Amniotic epithelial cell (primary cell): Measurements from ENCODE around the gene SMC4.
"Not testable (repeated sequence)": the region's sequence is repeated elsewhere in the genome, so short reads cannot be mapped to it uniquely, and the experiment has no call there.

Experiments used
- DNase-seq: peaks from one replicate; pipeline ENCODE4 v3.0.0-alpha.2; 2010; ENCODE audit warnings: low read depth

SMC4 gene

DNA sequence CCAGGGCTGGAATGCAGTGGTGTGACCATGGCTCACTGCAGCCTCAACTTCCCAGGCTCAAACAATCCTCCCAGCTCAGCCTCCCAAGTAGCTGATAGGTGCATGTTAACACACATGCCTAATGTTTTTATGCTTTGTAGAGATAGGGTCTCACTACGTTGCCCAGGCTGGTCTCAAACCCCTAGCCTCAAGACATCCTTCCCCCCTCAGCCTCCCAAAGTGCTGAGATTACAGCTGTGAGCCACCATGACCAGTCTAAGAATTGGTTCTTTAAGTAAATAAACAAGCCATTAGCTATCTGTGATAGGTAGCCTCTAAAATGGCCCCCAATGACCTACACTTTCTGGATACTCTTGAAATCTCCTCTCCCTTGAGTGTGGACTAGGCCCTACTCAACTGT is 46.4 kb downstream of the SMC4 start:
- DNase-seq: no peak

DNA sequence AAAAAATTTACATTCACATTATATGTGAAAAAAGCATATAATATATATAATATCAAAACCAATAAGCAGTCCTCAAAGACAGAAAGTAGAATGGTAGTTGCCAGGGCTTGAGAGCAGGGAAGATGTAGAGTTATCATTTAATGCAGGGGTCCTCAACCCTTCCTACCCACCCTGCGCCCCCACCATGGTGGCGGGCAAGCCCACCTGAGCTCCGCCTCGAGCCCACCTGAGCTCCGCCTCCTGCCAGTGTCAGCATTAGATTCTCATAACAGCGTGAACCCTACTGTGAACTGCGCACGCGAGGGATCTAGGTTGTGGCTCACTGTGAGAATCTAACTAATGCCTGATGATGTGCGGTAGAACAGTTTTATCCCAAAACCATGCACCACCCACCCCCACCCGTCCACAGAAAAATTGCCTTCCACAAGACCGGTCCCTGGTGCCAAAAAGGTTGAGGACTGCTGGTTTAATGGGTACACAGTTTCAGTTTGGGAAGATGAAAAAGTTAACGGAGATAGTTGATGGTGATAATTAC is 47.1 kb downstream of the SMC4 start:
- no peak for DNase-seq

DNA sequence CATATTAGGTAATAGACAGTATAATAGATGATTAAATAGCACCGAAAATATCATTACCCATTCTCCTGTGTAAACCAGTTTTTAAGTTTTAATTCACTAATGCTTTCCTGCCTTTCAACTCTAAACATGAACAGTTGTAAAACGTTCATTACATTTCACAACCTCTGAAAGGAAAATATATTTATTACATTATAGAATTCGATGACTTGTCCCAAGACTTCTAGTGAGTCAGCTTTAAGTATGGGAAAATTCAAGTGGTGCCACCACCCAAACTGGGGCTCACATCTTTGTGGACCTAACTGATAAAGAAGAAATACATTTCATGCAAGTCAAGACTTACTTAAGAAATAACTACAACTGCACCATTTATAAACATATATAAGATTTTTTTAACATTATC is 48.1 kb downstream of the SMC4 start:
- peak; percentile 47 for DNase-seq

- peak; percentile 58 for DNase-seq
Observed at GRCh38 chr3:160448845-160449635, 49.6 kb downstream of the SMC4 start.

- peak; percentile 97 for DNase-seq
Observed at GRCh38 chr3:160449636-160450598, 50.5 kb downstream of the SMC4 start, which contains the start of gene TRIM59. Gene TRIM59, minus strand, starts transcription at chr3:160449786. Its CDS starts 10,603 bp downstream, at chr3:160439183.

GRCh38 chr3:160450846-160451245 is 51.4 kb downstream of the SMC4 start:
- DNase-seq: peak; percentile 73

DNA sequence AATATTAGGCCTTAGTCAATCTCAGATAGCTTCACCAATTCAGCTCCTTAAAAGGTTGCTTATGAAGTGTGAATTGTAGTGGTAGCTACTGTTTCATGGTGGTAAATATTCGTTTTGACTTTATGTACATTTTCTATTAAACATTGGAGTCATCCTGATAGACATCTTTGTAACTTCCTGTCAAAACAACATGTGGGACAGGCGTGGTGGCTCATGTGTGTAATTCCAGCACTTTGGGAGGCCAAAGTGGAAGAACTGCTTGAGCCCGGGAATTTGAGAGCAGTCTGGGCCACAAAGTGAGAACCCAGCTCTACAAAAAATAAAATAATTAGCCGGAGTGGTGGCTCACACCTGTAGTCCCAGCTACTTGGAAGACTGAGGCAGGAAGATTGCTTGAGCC is 52.2 kb downstream of the SMC4 start:
- DNase-seq: no peak

- DNase-seq: not testable (repeated sequence)
Observed at GRCh38 chr3:160452251-160452650, 52.8 kb downstream of the SMC4 start.

- DNase-seq: no peak
Observed at GRCh38 chr3:160454995-160455394, 55.5 kb downstream of the SMC4 start.

DNA sequence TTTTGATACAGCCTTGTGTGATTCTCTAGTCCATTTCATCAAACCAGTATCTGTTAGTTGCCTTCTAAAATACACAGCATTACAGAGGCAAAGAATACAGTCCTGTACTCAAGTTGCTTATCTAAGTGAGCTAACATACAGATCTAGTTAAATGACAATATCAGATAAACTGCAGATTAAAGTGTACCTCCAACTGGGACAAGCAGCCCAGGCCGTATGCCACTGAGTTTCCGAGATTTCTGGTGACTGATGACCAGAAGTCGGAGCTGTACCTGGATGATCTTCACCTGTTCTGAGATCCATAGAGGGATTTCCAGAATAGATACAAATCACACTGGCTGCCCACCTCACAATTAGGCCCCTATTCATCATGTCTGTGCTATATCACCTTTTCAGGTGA is 56.4 kb downstream of the SMC4 start:
- DNase-seq: no peak

DNA sequence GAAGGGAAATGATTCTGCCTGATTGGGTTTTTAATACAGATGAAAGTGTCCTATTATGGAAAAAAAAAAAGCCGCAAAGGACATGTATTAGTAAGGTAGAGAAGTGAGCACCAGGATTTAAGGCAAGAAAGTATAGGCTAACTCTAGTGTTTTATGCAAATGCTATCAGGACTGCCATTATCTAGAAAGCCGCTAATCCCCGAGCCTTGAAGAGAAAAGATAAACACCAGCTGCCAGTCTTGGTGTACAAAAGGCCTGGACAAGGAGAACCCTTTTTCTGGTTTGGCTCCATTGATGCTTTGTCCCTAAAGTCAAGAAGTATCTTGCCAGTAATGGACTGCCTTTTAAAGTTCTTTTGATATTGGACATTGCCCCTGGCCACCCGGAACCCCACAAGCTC is 58.7 kb downstream of the SMC4 start:
- no peak for DNase-seq

- no peak for DNase-seq
Observed at GRCh38 chr3:160459450-160459970, 60.1 kb downstream of the SMC4 start.

GRCh38 chr3:160460033-160460432 is 60.6 kb downstream of the SMC4 start:
- no peak for DNase-seq

DNA sequence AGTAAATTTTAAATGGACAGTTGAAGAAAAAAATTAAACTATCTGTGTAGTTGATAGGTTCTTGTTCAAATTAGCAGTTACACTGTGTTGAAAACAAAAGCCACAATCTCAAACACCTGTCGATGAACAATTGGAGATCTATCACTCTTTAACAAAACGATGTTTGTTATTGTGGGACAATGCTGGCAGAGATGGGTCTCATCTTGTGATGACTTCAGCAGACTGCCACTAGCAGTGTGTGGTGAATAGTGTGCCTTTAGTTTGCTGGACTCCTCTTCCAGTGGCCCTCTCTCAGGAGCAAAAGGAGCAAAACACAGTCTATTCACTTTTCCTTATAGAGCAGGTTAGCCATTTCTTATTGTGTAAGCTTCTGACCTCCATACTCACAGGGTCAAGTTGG is 64.9 kb downstream of the SMC4 start:
- no peak for DNase-seq

DNA sequence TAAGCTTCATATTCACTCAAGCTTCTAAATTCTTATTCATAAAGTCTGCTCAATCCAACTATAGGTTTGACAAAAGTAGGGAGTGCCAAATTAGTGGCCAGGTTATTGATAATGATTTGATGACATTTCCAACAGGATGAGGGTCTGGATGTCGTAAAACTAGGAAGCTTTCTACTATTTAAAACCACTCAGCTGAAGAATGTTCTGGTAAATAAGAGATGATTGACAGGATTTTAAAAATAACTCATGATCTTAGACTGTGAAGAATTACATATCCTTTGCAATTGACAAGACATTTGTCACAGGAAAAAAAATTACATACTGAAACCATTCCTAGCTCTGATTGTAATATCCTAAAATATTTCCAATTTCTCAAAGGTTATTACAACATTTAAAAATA is 65.5 kb downstream of the SMC4 start:
- no peak for DNase-seq

DNA sequence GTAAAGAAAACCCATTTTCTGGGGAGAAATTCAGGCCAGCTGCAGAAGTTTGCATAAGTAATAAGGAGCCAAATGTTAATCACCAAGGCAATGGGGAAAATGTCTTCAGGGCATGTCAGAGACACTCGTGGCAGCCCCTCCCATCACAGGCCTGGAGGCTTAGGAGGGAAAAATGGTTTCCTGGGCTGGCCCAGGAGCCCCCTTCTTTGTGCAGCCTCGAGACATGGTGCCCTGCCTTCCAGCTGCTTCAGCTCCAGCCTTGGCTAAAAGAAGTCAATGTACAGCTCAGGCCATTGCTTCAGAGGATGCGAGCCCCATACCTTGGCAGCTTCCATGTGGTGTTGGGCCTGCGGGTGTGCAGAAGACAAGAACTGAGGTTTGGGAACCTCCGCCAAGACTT is 70.7 kb downstream of the SMC4 start:
- DNase-seq: no peak

DNA sequence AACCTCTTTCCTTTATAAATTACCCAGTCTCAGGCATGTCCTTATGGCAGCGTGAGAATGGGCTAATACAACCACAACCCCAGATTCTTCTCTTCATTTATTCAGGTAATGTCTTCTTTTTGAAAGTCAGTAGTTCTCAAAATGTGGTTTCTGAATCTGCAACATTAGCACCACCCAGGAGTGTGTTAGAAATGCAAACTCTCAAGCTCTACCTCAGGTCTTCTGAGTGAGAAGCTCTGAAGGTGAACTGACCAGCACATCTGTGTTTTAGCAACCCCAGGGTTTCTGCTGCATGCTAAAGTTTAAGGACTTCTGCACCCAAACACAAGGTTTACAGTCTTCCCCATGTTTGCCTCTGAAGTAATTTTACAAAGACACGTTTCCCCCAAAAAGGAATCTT is 72.4 kb downstream of the SMC4 start:
- no peak for DNase-seq

DNA sequence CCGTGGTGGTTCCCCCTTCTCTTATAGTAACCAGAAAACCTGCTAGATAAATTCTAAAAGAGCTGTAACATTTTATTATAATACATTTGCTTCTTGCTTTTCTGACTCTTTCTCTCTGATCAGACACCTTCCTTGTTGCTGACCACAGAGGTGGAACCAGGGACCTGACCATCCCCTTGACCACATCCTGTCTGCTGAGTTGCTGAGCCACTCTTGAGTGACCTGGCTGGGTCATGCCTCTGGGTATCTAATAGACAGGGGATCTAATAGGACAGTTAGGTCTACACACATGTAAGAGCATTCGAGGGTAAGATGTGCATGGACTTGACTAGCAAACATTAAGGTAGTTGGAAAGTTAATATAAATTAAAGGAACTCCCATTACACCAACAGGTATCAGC is 72.9 kb downstream of the SMC4 start:
- no peak for DNase-seq

GRCh38 chr3:160473221-160473620 is 73.8 kb downstream of the SMC4 start:
- DNase-seq: peak; percentile 42

DNA sequence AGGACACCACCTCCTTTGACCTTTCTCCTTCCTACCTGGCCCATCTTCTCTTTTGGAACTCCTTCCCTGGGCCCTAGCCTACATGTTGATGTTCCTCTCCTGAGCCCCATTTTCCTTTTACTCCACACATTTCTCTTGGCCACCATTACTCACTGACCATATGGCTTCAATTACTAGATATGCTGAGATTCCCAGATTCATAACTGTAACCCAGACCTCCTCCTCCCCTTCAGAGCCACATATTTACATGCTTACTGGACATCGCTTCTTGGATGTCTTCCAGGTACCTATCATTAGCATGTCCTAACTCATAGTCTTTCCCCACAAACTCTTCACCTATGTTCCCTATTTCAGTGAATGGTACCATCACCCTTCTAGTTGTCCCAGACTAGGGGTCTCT is 74.5 kb downstream of the SMC4 start:
- DNase-seq: peak; percentile 91

GRCh38 chr3:160474416-160474838 is 75.0 kb downstream of the SMC4 start:
- DNase-seq: no peak

DNA sequence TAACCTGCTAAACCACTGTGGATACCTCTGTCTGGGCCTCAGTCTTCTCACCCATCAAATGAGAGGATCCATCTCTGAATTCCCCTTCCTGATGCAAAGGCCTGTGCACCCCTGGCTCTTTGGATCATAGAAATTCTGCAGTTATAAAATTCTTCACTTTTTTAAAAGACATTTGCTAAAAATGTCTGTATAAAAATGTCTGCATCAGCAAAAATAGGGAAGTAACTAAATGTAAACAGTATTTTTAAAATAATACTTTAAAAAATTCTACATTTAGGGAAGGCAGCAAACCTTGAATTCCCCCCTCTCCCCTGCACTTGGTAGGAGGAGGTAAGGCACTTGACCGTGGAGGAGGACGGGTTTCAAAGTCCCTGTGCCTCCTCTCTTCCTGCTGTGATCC is 75.7 kb downstream of the SMC4 start:
- no peak for DNase-seq
